Left cardiac atrium (tissue), 4 donors: ENCODE data around the gene GEMIN4. TPM values are rescaled to one million over a fixed set of nuclear protein-coding genes. Genes with fewer than 3 reads are reported as not detected.
A peak's percentile ranks its signal among the peaks of the same experiment; 100 is the strongest.
"Not testable (repeated sequence)": the region's sequence is repeated elsewhere in the genome, so short reads cannot be mapped to it uniquely, and the experiment has no call there.

Experiments used
- ATAC-seq, 2 donors: fragments of 200-7000 bp; cut with Tn5 transposase; one replicate each; pipeline ENCODE4 v1.9.1; 2020; ENCODE audit warnings: mild to moderate bottlenecking in 2 of 2, moderate library complexity in 2 of 2
- DNase-seq: peaks from one replicate; pipeline ENCODE4 v3.0.0-alpha.2; 2020
- intact Hi-C, 2 donors: fragments of 100-400 bp; cut with DNase I; formaldehyde crosslinking; loops; one replicate each; pipeline versions ENCODE4 v1.14.1 to v1.15.1; 2022 to 2023
- total RNA-seq, 2 donors: library from RNA; stranded (reverse); fragmentation: NEBNext Ultra II Directional; extraction: Animal tissue kit (Norgen Biotek cat#: 25700); gene quantifications; one replicate each; pipeline ENCODE4 v1.2.1, GENCODE V29; 2021
- donor health status: DM: no; HTN: yes; CAD: no.
- donor health status: DM: no; HTN: yes; CAD: no; lungs with severe emphysema.
- donor health status: DM: yes; HTN: yes; CAD: no.
- donor health status: Dilated cardiomyopathy.

Gene GEMIN4
- total RNA-seq, 2 donors from 2014 or later, result 11.8 to 15.4 TPM

- intact Hi-C loops, DNase-seq, ATAC-seq: not testable (repeated sequence)
Measured at GRCh38 chr17:748604-749003, 3.5 kb downstream of the GEMIN4 start.

GRCh38 chr17:746783-747629, 5.1 kb downstream of the GEMIN4 start:
- no peak for ATAC-seq
- intact Hi-C loops, result no loop called here
- DNase-seq, result no peak

- intact Hi-C loops, result no loop called here
- ATAC-seq (no peak), DNase-seq (no peak)
Measured at GRCh38 chr17:746181-746580, 5.9 kb downstream of the GEMIN4 start.

- ATAC-seq, result no peak
- intact Hi-C loops, result no loop called here
- no peak for DNase-seq
Measured at GRCh38 chr17:745406-745805, 6.7 kb downstream of the GEMIN4 start.

GRCh38 chr17:744937-745336, 7.1 kb downstream of the GEMIN4 start:
- intact Hi-C loops, result no loop called here
- no peak for DNase-seq
- no peak for ATAC-seq

GRCh38 chr17:743139-743538, 8.9 kb downstream of the GEMIN4 start:
- no peak for ATAC-seq
- no peak for DNase-seq
- intact Hi-C loops, result no loop called here

GRCh38 chr17:742147-742793, 9.8 kb downstream of the GEMIN4 start:
- ATAC-seq (no peak), DNase-seq (no peak)
- intact Hi-C loops, result no loop called here

GRCh38 chr17:740240-741017, 11.6 kb downstream of the GEMIN4 start:
- DNase-seq (no peak), ATAC-seq (peak in 1 of 2 donors; percentile 30)
- intact Hi-C loops, result no loop called here

GRCh38 chr17:737561-738113, 14.4 kb downstream of the GEMIN4 start:
- ATAC-seq, result no peak
- no peak for DNase-seq
- intact Hi-C loops, result no loop called here

- no peak for DNase-seq
- intact Hi-C loops, result no loop called here
- no peak for ATAC-seq
Measured at GRCh38 chr17:733743-734142, 18.3 kb downstream of the GEMIN4 start.

GRCh38 chr17:732902-733720, 19.0 kb downstream of the GEMIN4 start:
- intact Hi-C loops, result no loop called here
- ATAC-seq (peak; percentile 49 to 75), DNase-seq (peak; percentile 44)

- peak; percentile 84 to 93 for ATAC-seq
- DNase-seq, result peak; percentile 79
- intact Hi-C loops, result no loop called here
Measured at GRCh38 chr17:732067-732901, 19.8 kb downstream of the GEMIN4 start, which contains the start of gene TLCD3A. Gene TLCD3A, plus strand, starts transcription at chr17:732596. Its CDS starts 52 bp downstream, at chr17:732648.

GRCh38 chr17:731644-732066, 20.4 kb downstream of the GEMIN4 start:
- peak in 1 of 2 donors; percentile 24 for ATAC-seq
- DNase-seq, result no peak
- intact Hi-C loops, result no loop called here

- DNase-seq (no peak), ATAC-seq (no peak)
- intact Hi-C loops, result no loop called here
Measured at GRCh38 chr17:728911-729310, 23.2 kb downstream of the GEMIN4 start.

GRCh38 chr17:726271-726919, 25.7 kb downstream of the GEMIN4 start:
- DNase-seq, result no peak
- ATAC-seq, result no peak
- intact Hi-C loops, result no loop called here

- ATAC-seq, result no peak
- no peak for DNase-seq
- intact Hi-C loops, result no loop called here
Measured at GRCh38 chr17:725746-726145, 26.3 kb downstream of the GEMIN4 start.

GRCh38 chr17:725084-725483, 27.0 kb downstream of the GEMIN4 start:
- ATAC-seq (no peak), DNase-seq (no peak)
- intact Hi-C loops, result no loop called here
